Measurements from ENCODE around the gene ZER1.
A peak's percentile ranks its signal among the peaks of the same experiment; 100 is the strongest.
"Not testable (repeated sequence)": the region's sequence is repeated elsewhere in the genome, so short reads cannot be mapped to it uniquely, and the experiment has no call there.

ZER1 gene

GRCh38 chr9:128714586-128715435 is 56.9 kb downstream of the ZER1 start:
- DNase-seq (ENCODE audit: low read depth), result no peak

GRCh38 chr9:128713941-128714573 is 57.7 kb downstream of the ZER1 start:
- no peak for DNase-seq (ENCODE audit: low read depth)

DNA sequence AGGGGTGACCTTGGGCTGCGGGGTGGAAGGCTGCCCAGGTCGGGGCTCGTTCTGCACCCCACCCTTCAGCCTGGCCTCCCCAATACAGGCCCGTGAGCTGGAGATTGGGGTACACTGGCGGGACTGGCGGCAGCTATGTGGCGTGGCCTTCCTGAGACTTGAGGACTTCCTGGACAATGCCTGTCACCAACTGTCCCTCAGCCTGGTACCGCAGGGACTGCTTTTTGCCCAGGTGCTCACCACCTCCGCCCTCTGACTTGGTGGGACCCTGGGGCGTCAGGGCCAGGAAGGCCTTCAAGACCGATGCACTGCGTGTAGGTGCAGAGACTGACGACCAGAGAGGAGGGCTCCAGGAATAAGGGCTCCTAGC is 58.3 kb downstream of the ZER1 start:
- no peak for DNase-seq (ENCODE audit: low read depth)

GRCh38 chr9:128712451-128713410 is 59.0 kb downstream of the ZER1 start:
- no peak for DNase-seq (ENCODE audit: low read depth)

DNA sequence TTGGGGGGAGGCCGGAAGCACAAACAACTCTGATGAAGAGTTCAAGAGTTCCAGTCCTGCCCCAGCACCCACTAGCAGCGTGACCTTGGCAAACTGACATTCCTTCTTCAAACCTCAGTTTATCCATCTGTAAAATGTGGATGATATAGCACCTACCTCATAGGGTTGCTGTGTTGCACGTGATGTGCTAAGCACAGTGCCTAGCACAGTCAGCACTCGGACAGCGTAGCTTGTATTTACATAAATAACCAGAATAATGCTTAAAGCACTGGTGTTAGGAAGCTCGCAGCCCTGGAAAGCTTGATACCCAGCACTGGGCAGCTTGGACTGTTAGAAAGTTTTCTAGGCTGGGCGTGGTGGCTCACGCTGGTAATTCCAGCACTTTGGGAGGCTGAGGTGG is 64.3 kb downstream of the ZER1 start:
- DNase-seq (ENCODE audit: low read depth), result no peak

GRCh38 chr9:128706671-128707381 is 64.9 kb downstream of the ZER1 start:
- no peak for DNase-seq (ENCODE audit: low read depth)

DNA sequence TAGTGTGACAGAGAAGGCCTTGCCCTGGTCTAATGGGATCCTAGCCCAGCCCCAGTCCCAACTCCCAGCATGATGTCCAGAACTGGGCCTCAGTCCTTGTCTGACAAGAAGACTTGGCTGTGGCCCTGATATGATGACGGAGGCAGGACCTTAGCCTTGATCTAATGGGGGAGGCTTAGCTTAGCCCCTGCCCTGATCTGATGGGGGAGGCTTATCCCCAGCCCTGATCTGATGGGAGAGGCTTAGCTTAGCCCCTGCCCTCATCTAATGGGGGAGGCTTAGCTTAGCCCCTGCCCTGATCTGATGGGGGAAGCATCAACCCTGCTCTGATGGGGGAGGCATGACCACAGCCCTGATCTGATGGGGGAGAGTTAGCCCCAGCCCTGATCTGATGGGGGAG is 65.7 kb downstream of the ZER1 start:
- no peak for DNase-seq (ENCODE audit: low read depth)

DNA sequence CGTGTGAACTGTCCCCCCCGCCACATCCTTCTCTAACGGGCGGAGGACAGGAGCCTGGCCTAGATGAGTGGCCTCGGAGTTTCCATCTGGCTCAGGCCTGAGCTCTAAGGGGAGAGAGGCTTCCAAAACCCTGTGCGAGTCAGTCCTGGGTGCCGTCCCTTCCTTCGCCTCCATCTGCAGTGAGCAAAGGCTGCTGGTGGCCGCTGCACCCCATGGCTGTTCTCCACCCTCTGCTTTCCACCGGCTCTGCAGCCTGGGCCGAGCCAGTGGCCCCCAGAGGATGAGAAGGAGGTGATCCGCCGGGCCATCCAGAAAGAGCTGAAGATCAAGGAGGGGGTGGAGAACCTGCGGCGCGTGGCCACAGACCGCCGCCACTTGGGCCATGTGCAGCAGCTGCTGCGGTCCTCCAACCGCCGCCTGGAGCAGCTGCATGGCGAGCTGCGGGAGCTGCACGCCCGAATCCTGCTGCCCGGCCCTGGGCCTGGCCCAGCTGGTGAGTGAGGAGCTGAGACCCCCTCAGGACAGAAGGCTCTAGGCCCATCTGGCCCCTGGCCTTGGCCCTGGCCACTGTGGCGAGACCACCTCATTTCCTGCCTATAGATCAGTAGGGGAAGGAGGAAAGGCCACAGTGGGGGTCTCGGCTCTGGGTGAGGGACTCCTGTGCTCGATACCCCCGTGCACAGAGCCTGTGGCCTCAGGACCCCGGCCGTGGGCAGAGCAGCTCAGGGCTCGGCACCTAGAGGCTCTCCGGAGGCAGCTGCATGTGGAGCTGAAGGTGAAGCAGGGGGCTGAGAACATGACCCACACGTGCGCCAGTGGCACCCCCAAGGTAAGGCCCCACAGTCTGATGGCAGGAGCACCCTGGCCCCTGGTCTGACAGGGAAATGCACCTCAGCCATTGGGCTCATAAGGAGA is 66.4 kb downstream of the ZER1 start:
- DNase-seq (ENCODE audit: low read depth), result no peak

- no peak for DNase-seq (ENCODE audit: low read depth)
Measured at GRCh38 chr9:128704356-128704670, 67.4 kb downstream of the ZER1 start.

DNA sequence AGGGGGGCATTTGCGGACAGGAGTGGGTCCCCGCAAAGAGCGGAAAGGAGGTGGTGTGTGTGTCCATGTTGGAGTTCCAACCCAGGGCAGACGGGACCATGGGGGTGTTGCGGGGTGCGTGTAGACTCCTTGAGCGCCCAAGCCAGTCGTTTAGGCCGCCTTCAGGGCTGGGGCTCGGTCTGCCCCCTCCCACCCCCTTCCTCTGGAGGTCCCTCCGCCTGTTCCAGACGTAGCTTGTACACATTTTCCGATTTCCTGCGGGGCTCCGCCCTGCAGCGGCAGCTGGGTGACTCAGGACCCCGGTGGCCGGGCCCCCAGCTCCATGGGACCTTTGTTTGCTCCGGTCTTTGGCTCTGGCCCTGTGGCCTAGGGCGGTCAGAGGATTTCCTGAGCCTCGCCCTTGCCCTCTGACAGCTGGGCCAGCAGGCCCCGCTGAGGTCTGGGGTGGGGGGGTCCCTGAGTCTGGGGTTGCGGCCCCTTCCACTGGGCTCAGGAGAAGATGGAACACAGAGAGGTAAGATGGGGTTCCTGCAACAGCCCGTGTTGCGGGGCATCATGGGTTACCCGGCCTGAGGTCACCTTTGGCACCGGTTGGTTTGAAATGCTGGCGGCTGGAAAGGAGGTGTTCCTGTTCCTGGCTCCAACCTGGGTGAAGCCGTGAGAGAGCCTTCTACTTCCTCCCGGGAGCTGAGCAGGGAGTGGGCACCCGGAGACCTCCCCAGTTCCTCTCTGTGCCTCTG is 67.9 kb downstream of the ZER1 start:
- DNase-seq (ENCODE audit: low read depth), result no peak

DNA sequence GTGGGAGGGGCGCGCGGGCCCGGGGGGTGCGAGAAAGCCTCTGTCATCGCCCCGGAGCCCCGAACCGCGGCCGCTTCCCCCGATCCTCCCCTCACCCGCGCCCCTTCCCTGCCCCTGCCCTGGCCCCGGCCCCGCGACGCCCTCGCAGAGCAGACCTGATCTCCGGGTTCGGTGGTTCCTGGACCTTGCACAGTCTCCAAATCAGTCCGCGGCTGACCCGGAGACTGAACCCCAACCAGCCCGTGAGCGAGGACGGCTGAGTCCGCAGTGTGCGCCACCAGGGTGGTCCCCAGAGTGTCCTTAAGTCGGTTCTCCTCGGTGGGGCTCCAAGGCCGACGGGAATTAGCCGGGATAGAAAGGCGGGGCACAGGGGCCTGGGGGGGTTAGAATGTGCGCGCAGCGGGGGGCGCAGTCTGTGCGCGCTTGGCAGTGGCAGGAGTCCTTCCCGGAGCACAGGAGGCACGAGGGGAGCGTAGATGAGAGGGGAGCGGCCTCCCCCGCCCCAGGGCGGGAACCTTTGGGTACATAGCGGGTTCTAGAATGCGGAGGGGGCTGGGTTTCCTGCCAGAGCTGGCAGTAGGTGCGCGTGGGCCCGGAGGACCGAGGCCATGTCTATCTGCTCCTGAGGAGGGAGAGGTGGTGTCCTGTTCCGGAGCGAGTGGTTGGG is 68.6 kb downstream of the ZER1 start:
- DNase-seq (ENCODE audit: low read depth), result no peak

- DNase-seq (ENCODE audit: low read depth), result peak; percentile 72
Measured at GRCh38 chr9:128702445-128702948, 69.2 kb downstream of the ZER1 start, which contains the start of gene PKN3. Gene PKN3, plus strand, starts transcription at chr9:128702503. Its CDS starts 413 bp downstream, at chr9:128702916.

- no peak for DNase-seq (ENCODE audit: low read depth)
Measured at GRCh38 chr9:128701227-128701854, 70.4 kb downstream of the ZER1 start.

GRCh38 chr9:128699096-128699795 is 72.5 kb downstream of the ZER1 start:
- DNase-seq (ENCODE audit: low read depth), result not testable (repeated sequence)

DNA sequence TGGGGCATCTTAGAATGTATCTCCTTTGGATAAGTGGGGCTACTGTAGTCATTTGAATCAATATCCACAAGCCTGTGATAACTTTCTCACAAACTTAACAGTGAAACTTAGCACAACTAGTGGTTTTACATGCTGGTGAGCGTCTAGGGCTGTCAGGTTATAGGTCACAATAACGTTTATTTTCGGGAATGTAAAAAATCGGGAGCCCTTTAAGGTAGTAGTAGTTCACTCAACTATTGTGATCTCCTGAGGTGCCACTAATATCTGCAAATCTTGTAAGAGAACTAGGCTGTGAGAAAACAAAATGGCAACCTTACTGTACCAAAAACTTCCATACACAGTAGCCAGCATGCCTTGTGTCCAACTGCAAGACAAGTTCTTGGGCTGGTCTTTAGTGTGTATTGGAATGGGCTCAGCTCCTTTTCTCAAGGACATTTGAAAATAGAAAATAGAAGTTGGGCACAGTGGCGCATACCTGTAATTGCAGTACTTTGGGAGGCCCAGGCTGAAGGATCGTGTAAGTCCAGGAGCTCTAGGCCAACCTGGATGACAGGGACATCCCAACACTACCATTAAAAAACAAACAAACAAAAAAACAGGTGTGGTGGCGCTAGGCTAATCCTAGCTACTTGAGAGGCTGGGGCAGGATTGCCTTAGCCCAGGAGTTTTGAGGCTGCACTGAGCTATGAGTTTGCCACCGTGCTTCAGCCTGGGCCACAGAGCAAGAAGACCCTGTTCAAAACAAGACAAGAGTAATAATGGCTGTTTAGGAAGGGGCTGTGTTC is 74.6 kb downstream of the ZER1 start:
- DNase-seq (ENCODE audit: low read depth), result no peak

GRCh38 chr9:128694344-128694743 is 77.4 kb downstream of the ZER1 start:
- DNase-seq (ENCODE audit: low read depth), result no peak

- DNase-seq (ENCODE audit: low read depth), result not testable (repeated sequence)
Measured at GRCh38 chr9:128693738-128694137, 78.0 kb downstream of the ZER1 start.

Data from stimulated activated CD4-positive, alpha-beta T cell treated with anti-CD3 and anti-CD28 coated beads, Interleukin-2, amount 100 ng/mL, for 4 hours (primary cell).